Activated CD4-positive, alpha-beta T cell treated with anti-CD3 and anti-CD28 coated beads, Interleukin-2, Interleukin-4, amounts not matched to agents 100 ng/mL and 50 ng/mL, durations not matched to agents 16 hours and 8 hours (primary cell): ENCODE measurements around the gene PPP1R16B.
A peak's percentile ranks its signal among the peaks of the same experiment; 100 is the strongest.
"Not testable (repeated sequence)": the region's sequence is repeated elsewhere in the genome, so short reads cannot be mapped to it uniquely, and the experiment has no call there.

Experiments
- DNase-seq: peaks from one replicate; pipeline ENCODE4 v3.0.0-alpha.2; 2020; ENCODE audit warnings: low spot score

PPP1R16B gene

GRCh38 chr20:38791940-38792339, 13.6 kb upstream of the PPP1R16B start:
- DNase-seq = no peak

DNA sequence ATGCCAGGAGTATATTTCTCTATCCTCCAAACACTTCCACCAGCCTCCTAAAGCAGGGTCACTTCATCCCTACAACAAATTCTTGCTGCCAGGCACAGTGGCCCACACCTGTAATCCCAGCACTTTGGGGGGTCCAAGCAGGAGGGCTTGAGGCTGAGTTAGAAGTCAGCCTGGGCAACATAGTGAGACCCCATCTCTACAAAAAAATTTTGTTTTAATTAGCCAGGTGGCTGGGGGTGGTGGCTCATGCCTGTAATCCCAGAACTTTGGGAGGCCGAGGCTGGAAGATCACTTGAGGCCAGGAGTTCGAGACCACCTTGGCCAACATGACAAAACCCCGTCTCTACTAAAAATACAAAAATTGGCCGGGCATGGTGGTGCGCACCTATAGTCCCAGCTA, 11.4 kb upstream of the PPP1R16B start:
- DNase-seq = not testable (repeated sequence)

- no peak for DNase-seq
Measured at GRCh38 chr20:38798266-38798665, 7.2 kb upstream of the PPP1R16B start.

GRCh38 chr20:38799203-38799602, 6.3 kb upstream of the PPP1R16B start:
- no peak for DNase-seq

DNA sequence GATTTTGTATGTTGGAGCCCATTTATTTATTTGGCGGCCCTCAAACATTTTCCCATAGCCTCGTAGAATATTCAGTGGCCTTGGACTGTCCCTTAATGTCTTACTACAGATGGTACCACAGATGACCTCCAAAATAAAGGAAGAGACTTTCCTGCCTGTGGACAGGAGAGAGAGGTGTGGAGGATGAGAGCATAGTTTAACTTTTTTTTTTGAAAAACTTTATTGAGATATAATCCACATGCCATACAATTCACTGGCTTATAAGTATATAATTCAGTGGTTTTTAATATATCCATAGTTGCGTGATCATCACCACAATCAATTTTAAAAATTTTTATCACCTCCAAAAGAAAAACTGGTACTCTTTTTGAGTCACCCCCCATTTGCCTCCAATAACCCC, 4.6 kb upstream of the PPP1R16B start:
- DNase-seq = no peak

DNA sequence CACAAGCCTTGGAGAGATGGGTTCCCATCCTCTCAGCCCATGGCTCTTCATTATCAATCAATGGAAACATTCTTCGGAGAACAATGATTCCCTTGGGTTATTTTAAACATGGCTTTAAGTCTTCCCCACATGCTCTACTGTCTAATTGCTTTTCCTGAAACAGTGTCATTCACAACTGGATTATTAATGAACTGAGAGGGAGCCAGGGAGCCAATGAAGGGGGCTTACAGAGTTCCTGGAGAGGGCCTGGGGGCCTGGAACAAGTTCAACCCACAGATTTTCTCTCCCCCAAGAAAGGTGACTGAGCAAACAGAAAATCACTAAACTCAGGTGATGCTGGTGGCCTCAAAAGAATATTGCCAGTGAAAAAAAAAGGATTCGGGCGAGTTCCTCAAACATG, 1.3 kb upstream of the PPP1R16B start:
- no peak for DNase-seq

GRCh38 chr20:38804682-38805501, 605 bp upstream of the PPP1R16B start:
- DNase-seq = peak; percentile 75

GRCh38 chr20:38805958-38806854, 709 bp downstream of the PPP1R16B start:
- DNase-seq = peak; percentile 35

DNA sequence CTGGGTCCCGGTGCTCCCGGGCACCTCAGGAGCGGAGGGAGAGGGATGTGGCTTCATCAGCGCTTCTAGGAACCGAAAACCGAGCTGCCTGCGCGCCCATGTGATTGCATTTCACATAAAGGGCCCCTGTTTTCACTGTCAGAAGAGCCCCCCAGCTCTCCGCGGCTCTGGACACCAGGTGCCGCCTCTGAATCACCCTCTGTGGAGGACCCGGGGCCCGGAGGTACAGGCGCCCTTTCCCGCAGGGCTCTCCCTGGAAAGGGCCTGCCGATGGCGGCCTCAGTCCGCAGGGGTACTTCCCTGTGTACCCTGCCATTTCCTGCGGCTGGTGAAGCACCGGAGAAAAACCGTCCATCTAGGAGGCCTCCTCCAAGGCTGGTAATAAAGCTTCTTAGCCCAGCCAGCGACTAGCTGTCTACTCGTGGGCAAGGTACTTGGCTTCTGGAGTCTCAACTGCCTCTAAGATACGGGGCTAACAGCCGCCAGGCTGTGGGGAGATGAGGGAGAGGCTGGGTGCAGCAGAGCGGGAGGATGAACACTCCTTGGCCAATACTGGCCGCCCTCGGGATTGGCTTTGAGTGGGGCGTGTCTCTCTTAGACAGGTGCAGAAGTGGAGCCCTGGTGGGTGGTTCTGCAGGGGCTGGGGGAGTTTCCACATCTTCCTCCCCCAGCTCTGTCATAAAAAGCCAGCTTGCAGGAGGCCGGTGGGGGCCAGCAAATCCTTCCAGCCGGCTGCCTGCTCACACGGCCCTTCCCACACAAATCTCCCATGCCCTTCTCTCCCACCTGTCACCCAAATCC, 1.6 kb downstream of the PPP1R16B start:
- peak; percentile 29 for DNase-seq

DNA sequence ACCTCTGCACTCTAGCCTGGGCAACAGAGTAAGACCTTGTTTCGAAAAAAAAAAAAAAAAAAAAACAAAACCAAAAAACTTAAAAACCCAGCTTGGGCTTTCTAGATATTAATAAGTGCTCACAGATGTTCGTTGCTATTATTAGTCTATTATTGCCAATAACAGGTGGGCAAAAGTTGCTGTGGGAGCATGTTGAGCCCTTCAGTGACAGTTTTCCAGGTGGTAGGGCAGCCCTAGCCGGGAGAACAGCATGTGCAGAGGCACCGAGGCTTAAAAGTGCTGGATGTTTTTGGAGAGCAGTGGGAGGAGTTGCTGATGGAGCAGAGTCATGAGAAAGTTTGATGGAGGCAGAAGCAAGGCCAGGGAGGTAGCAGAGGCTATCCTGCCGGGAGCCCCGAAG, 4.4 kb downstream of the PPP1R16B start:
- no peak for DNase-seq

GRCh38 chr20:38810926-38811630, 5.6 kb downstream of the PPP1R16B start:
- no peak for DNase-seq

DNA sequence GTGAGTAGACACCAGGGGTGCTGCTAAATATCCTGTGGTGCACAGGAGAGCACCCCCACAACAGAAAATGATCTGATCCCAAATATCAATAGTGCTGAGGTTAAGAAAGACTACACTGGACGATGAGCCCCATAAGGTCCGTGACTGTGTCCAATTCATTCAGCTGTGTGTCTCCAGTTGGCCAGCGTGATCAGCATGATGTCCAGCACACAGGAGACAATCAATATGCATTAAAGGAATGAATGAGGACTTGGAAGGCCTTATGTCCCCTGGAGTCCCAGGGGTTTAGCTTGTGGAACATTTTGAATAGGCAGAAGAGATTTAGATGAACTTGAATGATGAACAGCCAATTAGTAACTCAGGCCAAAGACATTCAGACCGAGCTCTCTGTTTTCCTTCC, 6.3 kb downstream of the PPP1R16B start:
- DNase-seq = no peak

GRCh38 chr20:38812182-38812581, 6.7 kb downstream of the PPP1R16B start:
- DNase-seq = no peak

GRCh38 chr20:38812709-38813573, 7.4 kb downstream of the PPP1R16B start:
- no peak for DNase-seq

- not testable (repeated sequence) for DNase-seq
Measured at GRCh38 chr20:38813574-38813962, 8.1 kb downstream of the PPP1R16B start.

- no peak for DNase-seq
Measured at GRCh38 chr20:38815446-38815845, 9.9 kb downstream of the PPP1R16B start.

- no peak for DNase-seq
Measured at GRCh38 chr20:38818113-38819065, 12.9 kb downstream of the PPP1R16B start.

GRCh38 chr20:38825571-38825900, 20.0 kb downstream of the PPP1R16B start:
- no peak for DNase-seq

DNA sequence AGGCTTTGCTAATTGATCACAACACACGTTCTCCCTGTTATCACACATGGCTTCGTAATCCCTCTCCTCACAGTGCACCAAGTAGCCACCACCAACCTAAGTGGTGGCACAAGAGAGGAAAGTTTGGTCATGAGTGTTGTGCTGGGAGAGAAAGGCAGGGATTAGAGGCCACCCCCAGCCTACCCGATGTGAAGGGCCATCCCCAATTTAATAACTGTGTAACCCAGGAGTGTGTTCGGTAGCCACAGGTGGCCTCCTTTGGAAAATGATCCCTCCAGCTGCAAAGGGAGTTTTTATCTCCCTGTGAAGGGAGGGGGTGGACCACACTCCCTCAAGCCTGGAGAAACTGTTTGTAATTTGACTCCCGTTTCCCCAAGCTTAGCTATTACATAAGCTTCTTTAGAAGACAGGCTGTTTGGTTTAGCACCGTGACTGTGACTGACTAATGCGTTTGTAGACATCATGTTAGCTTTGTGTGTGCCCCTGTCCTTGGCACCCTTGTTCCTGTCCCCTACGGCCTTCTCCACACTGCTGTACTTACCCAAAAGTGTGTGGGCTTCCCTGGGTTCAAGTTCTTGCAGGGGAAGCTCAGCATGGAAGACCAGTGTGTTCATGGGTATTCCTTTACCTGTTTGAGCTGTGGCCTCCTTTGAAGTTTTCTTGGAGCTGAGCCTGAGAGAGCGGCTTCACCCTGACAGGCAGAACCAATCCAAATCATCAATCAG, 20.6 kb downstream of the PPP1R16B start:
- DNase-seq = no peak
